Activated CD8-positive, alpha-beta T cell treated with anti-CD3 and anti-CD28 coated beads for 36 hours (primary cell): ENCODE measurements around the gene AKIRIN2. TPM values are rescaled to one million over a fixed set of nuclear protein-coding genes. Genes with fewer than 3 reads are reported as not detected.
A peak's percentile ranks its signal among the peaks of the same experiment; 100 is the strongest.

Source experiments
- ATAC-seq: fragments of 200-7000 bp; cut with Tn5 transposase; one replicate; pipeline ENCODE4 v1.10.0; 2021; ENCODE audit warnings: mild to moderate bottlenecking, moderate library complexity
- CTCF ChIA-PET: fragments of 350-600 bp; sonication (Branson Sonifier 250); formaldehyde crosslinking; loops from one replicate; lab custom pipeline; 2021; ENCODE audit warnings: antibody characterized with exemption; lab: Charles Lee
- POLR2A ChIA-PET: fragments of 350-600 bp; sonication (Branson Sonifier 250); formaldehyde crosslinking; loops from one replicate; lab custom pipeline; 2021; ENCODE audit warnings: antibody characterized with exemption; lab: Charles Lee
- DNase-seq: peaks from one replicate; pipeline ENCODE4 v3.0.0-alpha.2; 2020
- H3K27ac Mint-ChIP-seq: one replicate; pipeline ENCODE4 v1.8.0; 2021; ENCODE audit warnings: mild to moderate bottlenecking, mixed read lengths
- H3K27me3 Mint-ChIP-seq: one replicate; pipeline ENCODE4 v1.8.0; 2021; ENCODE audit warnings: mixed read lengths
- H3K36me3 Mint-ChIP-seq: one replicate; pipeline ENCODE4 v1.8.0; 2021; ENCODE audit warnings: low read depth, mixed read lengths
- H3K4me1 Mint-ChIP-seq: one replicate; pipeline ENCODE4 v1.8.0; 2021; ENCODE audit warnings: low read depth, mixed read lengths
- H3K4me3 Mint-ChIP-seq: one replicate; pipeline ENCODE4 v1.8.0; 2021; ENCODE audit warnings: mild to moderate bottlenecking, moderate library complexity, mixed read lengths
- H3K9me3 Mint-ChIP-seq: one replicate; pipeline ENCODE4 v1.8.0; 2021; ENCODE audit warnings: mixed read lengths
- intact Hi-C: fragments of 100-400 bp; cut with micrococcal nuclease; formaldehyde crosslinking; loops from one replicate; pipeline ENCODE4 v1.10.0; 2022
- total RNA-seq, 2 experiments: library from RNA; stranded (reverse); gene quantifications; one replicate each; pipeline ENCODE4 v1.2.3, GENCODE V29; 2021
- TF ChIP-seq, protein P1 (sequence below): fragments of 200-600 bp; IDR thresholded peaks from one replicate; pipeline ENCODE4 v1.8.0; 2022; ENCODE audit warnings: antibody characterized with exemption, mild to moderate bottlenecking

The AKIRIN2 gene
- total RNA-seq, 2 experiments from 2014 or later = 42.1 to 45.6 TPM

DNA sequence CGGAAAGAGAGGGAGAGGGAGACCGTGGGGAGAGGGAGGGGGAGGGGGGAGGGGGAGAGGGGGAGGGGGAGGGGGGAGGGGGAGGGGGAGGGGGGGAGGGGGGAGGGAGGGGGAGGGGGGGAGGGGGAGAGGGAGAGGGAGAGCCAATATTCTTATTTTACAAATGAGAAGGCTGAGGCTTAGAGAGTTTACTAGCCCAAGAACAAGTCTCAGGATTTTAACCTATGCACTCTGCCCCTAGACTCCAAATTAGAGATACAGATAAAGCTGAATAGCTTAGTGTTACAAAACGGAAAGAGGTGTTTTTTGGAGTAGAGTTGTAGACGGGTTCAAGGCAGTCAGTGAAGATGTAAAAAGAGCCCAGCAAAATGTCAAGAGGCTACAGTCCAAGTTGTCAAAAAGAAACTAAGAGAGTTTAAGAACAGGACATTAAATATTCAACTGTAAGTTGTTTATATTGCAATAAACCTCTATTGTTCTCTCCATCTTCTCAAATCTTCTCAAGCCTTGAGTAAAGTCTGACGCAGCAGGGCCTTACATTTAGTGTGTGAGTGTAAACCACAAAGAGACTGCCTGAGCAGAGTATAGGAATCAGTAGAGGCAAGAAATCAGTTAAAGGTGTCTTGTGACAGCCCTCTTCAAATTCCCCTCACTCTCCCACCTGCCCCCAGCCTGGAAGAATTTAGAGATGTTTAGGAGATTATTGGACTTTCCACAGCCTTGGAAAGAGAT is 34.9 kb upstream of the AKIRIN2 start:
- Mint-ChIP-seq H3K9me3 (peaks cover 2% of the 10 kb centered on the region), H3K36me3 (no peaks in the 10 kb centered on the region), H3K27me3 (no peaks in the 10 kb centered on the region), H3K4me3 (no peak overlapping the region), H3K4me1 (peaks cover 27% of the 10 kb centered on the region), H3K27ac (peak overlapping the region; percentile 74)
- DNase-seq = peak; percentile 19
- TF ChIP-seq, protein P1, sequence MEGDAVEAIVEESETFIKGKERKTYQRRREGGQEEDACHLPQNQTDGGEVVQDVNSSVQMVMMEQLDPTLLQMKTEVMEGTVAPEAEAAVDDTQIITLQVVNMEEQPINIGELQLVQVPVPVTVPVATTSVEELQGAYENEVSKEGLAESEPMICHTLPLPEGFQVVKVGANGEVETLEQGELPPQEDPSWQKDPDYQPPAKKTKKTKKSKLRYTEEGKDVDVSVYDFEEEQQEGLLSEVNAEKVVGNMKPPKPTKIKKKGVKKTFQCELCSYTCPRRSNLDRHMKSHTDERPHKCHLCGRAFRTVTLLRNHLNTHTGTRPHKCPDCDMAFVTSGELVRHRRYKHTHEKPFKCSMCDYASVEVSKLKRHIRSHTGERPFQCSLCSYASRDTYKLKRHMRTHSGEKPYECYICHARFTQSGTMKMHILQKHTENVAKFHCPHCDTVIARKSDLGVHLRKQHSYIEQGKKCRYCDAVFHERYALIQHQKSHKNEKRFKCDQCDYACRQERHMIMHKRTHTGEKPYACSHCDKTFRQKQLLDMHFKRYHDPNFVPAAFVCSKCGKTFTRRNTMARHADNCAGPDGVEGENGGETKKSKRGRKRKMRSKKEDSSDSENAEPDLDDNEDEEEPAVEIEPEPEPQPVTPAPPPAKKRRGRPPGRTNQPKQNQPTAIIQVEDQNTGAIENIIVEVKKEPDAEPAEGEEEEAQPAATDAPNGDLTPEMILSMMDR = no peak
- intact Hi-C loops = no loop called here
- ChIA-PET POLR2A (no interaction called here), CTCF (interaction anchor here (0.7 to 1.4 kb wide), 2 partner anchors 8 to 20 kb away, joined by 3 read pairs; no protein-coding TSS in a partner anchor)
- peak; percentile 34 for ATAC-seq

DNA sequence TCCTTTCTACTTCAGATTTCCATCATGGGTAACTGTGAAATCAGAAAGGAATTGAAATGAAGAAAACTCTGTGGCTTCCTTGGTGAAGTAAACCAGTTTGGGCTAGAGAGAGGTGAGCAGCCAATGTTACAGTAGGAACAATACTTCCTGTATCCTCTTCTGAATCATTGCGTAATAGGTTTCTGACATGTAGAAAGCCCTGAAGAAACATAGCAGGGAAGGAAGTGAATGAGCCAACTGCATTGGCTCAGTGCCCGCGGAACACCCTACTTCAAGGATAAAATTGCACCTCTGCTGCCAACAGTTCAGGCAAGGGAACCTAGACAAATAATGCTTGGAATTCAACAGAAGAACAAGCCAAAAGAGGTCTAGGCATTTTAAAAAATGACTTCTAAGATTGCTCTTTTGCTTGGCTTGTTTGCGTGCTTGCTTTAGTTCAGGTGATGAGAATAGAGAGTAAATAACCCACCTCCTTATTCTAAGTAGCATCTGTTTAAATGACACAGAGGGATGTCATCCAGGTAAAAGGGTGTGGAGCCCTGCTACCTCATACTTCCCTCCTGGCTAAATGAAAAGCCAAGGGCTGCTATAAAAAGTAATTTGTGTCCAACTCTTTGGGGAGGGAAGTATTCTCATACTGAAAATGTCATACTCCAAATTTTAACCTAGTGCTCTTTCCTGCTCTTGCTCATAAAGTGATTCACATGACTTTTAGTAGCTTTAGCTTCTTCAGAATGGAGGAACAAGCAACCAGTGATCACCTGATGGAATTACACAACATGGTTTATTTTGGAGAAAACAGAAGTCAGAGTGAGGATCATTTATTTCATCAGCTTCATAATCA is 30.0 kb upstream of the AKIRIN2 start:
- ATAC-seq (peak; percentile 85), DNase-seq (peak; percentile 51)
- Mint-ChIP-seq H3K27me3 (no peaks in the 10 kb centered on the region), H3K9me3 (peaks cover 2% of the 10 kb centered on the region), H3K4me1 (peaks cover 14% of the 10 kb centered on the region), H3K4me3 (no peak overlapping the region), H3K36me3 (no peaks in the 10 kb centered on the region), H3K27ac (peak overlapping the region; percentile 57)
- intact Hi-C loops = loop anchor here (5.0 kb wide), 1 partner anchor 35 kb away; no protein-coding TSS in a partner anchor
- CTCF ChIA-PET = interaction anchor here (1.2 kb wide), 1 partner anchor 18 kb away, joined by 5 read pairs; no protein-coding TSS in a partner anchor
- POLR2A ChIA-PET = interaction anchor here (0.6 to 1.4 kb wide), 4 partner anchors 22 to 491 kb away, joined by 3 to 7 read pairs (median 4); partner anchors contain the start of gene AKIRIN2
- TF ChIP-seq, protein P1 = no peak

DNA sequence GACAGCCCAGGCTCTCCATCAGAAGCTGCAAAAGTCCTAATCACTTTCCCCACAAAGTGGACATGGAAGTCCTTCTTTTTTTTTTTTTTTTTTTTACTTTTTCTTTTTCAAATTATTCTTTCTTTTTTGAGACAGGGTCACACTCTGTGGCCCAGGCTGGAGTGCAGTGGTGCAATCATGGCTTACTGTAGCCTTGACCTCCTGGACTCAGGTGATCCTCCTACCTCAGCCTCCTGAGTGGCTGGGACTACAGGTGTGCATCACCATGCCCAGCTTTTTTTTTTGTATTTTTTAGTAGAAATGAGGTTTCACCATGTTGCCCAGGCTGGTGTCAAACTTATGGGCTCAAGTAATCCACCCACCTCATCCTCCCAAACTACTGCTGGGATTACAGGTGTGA is 29.0 kb upstream of the AKIRIN2 start:
- TF ChIP-seq, protein P1 = no peak
- Mint-ChIP-seq H3K27ac (no peak overlapping the region), H3K27me3 (no peaks in the 10 kb centered on the region), H3K36me3 (no peaks in the 10 kb centered on the region), H3K9me3 (peaks cover 2% of the 10 kb centered on the region), H3K4me3 (no peak overlapping the region), H3K4me1 (peaks cover 12% of the 10 kb centered on the region)
- intact Hi-C loops = loop anchor here (5.0 kb wide), 1 partner anchor 34 kb away; no protein-coding TSS in a partner anchor
- ChIA-PET CTCF (no interaction called here), POLR2A (no interaction called here)
- ATAC-seq (no peak), DNase-seq (no peak)

DNA sequence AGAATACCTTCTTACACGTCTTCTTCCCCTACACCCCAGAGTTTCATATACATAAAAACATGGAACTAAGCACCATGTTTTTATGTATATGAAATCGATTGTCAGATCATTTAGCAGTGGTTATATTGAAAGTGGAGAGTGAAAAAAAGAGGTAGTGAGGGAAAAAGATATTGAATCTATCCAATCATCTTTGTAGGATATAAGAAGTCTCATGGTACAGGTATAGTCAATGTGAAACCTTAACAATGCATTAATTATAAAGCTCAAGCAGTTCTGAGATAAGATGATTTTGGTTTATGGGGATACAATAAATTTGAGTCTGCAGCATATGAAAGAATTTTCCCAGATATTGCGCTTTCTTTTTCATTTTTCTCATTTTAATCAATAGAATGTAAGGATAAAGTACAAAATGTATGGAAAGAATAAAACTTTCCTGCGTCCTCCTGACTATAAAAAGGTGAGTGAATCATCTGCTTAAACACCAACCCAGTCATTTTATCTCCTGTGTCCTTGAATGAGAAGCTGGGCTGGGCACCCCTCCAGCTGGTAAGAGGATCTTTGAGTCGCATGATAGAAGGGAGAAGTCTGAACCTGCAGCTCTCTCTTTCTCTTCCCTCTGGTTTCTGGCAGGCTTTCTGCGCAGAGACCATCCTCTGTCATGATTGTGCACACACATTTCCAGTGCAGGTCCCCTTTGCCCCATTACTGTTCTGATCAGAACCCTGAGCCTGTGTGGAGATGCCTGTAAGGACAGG is 28.1 kb upstream of the AKIRIN2 start:
- no peak overlapping the region for H3K27ac Mint-ChIP-seq
- ATAC-seq = no peak
- intact Hi-C loops = loop anchor here (5.0 kb wide), 1 partner anchor 33 kb away; no protein-coding TSS in a partner anchor
- peaks cover 14% of the 10 kb centered on the region for H3K4me1 Mint-ChIP-seq
- peaks cover 2% of the 10 kb centered on the region for H3K9me3 Mint-ChIP-seq
- TF ChIP-seq, protein P1 = no peak
- DNase-seq = no peak
- no peak overlapping the region for H3K4me3 Mint-ChIP-seq
- ChIA-PET POLR2A (interaction anchor here (1.3 kb wide), 1 partner anchor 29 kb away, joined by 4 read pairs; no protein-coding TSS in a partner anchor), CTCF (interaction anchor here (1.3 kb wide), 1 partner anchor 18 kb away, joined by 3 read pairs; no protein-coding TSS in a partner anchor)
- no peaks in the 10 kb centered on the region for H3K36me3 Mint-ChIP-seq
- H3K27me3 Mint-ChIP-seq = no peaks in the 10 kb centered on the region
